SH-SY5Y (cell line): Measurements from ENCODE around the gene ZFPM1.

Source experiments
- GATA2 ChIP-seq: IDR thresholded peaks from 2 replicates; pipeline ENCODE4 v1.6.1; 2011; ENCODE audit warnings: mild to moderate bottlenecking, low read depth, low read length
- GATA3 ChIP-seq: IDR thresholded peaks from 2 replicates; pipeline ENCODE4 v1.6.1; 2011; ENCODE audit warnings: low read depth, mild to moderate bottlenecking, low read length, moderate library complexity

GRCh38 chr16:88514070-88514469 is 61.0 kb downstream of the ZFPM1 start:
- TF ChIP-seq GATA3 (no peak), GATA2 (no peak)
